GM15510 (cell line): Measurements from ENCODE around the gene LAMC3.

Experiments
- POLR2A ChIP-seq: IDR thresholded peaks from 3 replicates; pipeline ENCODE4 v1.6.1; 2011; ENCODE audit warnings: borderline replicate concordance; ENCODE audit not compliant: insufficient read length; ENCODE audit errors: extremely low read depth

The LAMC3 gene

DNA sequence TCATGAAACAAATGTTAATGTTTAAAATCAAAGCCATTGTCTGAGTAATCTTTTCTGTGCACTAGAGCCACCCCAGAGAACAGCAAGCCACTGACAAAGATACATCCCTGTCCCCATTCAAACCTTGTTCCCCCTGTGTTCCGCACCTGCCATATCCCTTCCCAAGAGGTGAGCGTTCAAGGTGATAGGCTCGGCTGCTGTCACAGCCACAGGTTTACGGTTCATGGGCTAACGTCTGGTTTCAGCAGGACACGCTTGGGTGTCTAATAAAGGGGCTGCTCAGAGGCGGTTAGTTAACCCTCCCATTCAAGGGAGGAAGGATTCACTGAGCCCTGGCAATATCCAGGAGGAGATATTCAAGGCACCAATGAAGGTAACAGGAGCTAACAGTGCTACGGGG lies 24.5 kb upstream of the LAMC3 start:
- no peak for TF ChIP-seq POLR2A

- TF ChIP-seq POLR2A: no peak
Measured at GRCh38 chr9:130985029-130985428, 23.9 kb upstream of the LAMC3 start.

- TF ChIP-seq POLR2A: no peak
Measured at GRCh38 chr9:130985606-130986162, 23.3 kb upstream of the LAMC3 start.

GRCh38 chr9:130986356-130986965 lies 22.5 kb upstream of the LAMC3 start:
- no peak for TF ChIP-seq POLR2A

GRCh38 chr9:130987054-130987453 lies 21.9 kb upstream of the LAMC3 start:
- no peak for TF ChIP-seq POLR2A

DNA sequence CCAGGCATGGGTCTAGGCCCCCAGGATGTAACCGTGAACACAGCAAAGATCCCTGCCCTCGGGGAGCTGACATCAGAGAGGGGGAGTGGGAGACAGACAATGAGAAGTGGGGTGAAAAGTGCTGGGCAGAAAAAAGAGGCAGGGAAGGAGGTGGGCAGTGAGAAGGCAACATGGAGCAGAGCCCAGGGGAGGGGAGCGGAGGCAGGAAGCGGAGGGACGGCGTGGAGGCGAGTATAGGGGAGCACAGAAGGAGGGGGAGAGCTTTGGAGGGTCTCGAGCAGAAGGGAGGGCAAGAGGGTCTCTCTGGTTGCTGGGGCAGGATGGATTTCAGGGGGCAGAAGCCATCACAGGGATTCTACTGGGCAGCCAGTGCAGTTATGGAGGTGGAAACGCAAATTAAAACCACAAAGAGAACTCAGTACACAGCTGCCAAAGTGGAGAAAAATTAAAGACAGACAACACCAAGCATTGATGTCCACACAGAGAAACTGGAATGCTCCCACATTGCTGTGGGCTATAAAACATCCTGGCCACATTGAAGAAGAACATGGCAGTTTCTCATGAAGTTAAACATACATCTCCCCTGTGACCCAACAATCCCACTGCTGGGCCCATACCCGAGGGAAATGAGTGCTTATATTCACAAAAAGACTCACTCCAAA lies 21.1 kb upstream of the LAMC3 start:
- TF ChIP-seq POLR2A: no peak

- TF ChIP-seq POLR2A: no peak
Measured at GRCh38 chr9:130988400-130988747, 20.6 kb upstream of the LAMC3 start.

DNA sequence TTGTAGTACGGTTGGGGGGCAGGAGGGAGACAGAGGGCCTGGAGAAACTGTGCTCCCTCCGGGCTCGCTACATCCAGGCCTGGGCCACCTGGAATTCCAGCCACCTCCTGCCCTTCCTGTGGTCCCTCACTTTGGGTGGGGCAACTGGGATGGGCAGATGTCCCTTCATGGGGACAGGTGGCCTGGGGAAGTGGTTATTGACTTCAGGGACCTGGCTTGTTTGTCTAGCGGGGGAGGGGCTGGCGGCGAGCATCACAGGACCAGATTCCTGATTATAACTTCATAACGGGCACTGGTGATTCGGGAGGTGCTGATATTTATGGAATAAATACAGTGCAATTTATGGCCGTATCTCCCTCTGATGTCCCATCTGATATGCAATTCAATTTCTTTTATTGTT lies 20.1 kb upstream of the LAMC3 start:
- TF ChIP-seq POLR2A: no peak

DNA sequence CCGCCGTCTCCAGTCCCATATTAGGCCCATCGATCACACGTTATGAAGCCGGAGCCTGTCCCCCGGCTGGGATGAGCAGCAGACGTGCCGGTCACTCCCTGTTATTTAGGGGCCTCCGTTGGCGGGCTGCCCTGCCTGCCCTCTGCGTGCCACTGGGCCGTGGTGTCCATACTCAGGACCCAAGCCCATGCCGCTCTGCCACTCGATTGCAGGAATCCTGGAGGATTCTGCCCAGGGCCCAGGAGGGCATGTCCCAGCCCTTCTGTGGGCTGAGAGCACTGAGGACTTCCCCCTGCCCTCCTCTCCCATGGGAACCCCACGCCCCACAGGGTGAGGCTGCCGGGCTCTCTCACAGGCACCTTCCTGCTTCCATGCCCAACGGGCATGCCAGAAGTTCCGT lies 19.6 kb upstream of the LAMC3 start:
- no peak for TF ChIP-seq POLR2A

GRCh38 chr9:130989891-130990290 lies 19.1 kb upstream of the LAMC3 start:
- TF ChIP-seq POLR2A: no peak

GRCh38 chr9:130990306-130990977 lies 18.5 kb upstream of the LAMC3 start:
- TF ChIP-seq POLR2A: no peak

GRCh38 chr9:130990978-130991777 lies 17.8 kb upstream of the LAMC3 start:
- TF ChIP-seq POLR2A: no peak

DNA sequence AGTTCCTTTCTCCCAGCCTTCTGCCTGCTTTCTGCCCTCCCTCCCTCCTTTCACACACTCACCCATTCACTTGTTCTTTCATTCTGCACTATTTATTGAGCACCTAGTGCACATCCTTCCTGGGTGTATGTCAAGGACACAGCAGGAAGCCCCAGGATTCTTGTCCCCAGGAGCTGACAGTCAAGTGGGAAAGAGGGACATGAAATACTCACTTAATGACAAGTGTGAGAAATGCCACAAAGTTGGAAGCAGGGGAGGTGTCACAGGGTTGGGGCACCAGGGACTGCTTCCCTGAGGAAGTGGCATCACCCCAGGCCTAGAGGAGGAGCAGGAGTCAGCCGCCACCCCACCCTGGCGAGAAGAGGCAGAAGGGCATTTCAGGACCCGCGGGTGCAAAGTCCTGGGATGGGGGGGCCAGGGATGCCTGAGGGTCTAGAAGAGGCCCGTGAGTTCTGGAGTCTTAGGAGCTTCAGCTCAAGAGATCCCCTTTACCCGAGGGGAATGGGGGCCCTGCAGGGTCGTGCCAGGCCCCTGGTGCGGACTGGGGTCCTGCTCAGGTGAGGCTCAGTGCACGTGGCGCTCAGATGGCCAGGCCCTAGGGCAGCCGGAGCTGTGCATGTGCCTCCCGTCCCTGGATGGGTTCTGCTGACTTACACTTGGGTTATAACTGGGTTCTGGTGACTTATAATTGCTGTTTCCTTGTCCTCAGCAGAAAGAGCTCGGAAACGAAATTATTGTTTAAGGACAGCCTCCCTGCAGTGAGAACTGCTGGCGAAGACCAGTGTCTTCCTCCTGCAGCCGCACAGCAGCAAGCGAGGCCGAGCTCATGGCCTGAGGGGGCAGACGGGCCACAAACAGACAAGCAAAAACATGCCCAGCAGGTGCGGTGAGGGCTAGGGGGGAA lies 16.9 kb upstream of the LAMC3 start:
- no peak for TF ChIP-seq POLR2A

DNA sequence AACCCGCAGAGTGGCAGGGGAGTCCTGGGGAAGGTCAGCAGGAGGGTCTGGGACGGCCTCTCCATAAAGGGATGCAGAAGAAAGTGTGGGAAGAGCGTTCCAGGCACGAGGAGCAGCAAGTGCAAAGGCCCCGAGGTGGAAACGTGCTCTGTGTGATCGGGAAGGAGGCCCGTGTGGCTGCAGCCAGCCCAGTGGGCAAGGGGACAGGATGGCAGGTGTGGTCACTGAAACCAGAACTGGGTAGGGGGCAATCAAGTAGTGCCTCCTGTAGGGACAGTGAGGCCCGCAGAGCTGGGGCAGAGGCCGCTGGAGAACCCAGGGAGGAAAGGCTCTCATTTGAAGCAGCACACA lies 16.3 kb upstream of the LAMC3 start:
- no peak for TF ChIP-seq POLR2A
